ENCODE measurements around the gene TMEM214. TPM values are rescaled to one million over a fixed set of nuclear protein-coding genes. Genes with fewer than 3 reads are reported as not detected.

TMEM214 gene
- total and polyA plus RNA-seq, 12 donors: 24.7 to 53.4 (median 29.4) TPM

DNA sequence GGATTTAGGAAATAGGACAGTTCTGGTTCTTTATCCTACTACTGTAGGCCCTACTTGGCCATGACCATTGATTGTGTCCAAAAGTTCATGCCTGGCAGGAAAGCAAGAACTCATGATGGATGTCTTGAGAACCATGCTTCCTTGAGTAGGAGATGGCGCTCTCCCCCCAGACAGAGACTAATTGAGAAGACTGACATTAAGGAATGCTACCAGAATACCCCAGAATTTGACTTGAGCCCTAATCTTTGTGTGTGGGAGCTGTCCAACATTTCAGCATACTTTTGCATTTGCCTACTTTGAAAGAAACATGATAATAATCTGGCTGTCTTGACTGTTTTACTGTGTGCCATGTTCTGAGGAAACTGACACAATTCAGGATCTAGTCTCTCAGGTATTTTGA is 39.0 kb upstream of the TMEM214 start:
- intact Hi-C loops (cut with DNase I): no loop called here
- Histone ChIP-seq H3K27me3 (no peaks in the 10 kb centered on the region), H3K9me3 (no peaks in the 10 kb centered on the region), H3K27ac (no peak overlapping the region), H3K4me1 (peaks cover 0 to 4% (median 0%) of the 10 kb centered on the region in 9 donors), H3K36me3 (peaks cover 0 to 3% (median 0%) of the 10 kb centered on the region in 9 donors), H3K4me3 (no peak overlapping the region)
- WGBS, 2 donors: 86 to 87% methylated on average over 1 of the region's 1 CpG
- TF ChIP-seq, protein P1, sequence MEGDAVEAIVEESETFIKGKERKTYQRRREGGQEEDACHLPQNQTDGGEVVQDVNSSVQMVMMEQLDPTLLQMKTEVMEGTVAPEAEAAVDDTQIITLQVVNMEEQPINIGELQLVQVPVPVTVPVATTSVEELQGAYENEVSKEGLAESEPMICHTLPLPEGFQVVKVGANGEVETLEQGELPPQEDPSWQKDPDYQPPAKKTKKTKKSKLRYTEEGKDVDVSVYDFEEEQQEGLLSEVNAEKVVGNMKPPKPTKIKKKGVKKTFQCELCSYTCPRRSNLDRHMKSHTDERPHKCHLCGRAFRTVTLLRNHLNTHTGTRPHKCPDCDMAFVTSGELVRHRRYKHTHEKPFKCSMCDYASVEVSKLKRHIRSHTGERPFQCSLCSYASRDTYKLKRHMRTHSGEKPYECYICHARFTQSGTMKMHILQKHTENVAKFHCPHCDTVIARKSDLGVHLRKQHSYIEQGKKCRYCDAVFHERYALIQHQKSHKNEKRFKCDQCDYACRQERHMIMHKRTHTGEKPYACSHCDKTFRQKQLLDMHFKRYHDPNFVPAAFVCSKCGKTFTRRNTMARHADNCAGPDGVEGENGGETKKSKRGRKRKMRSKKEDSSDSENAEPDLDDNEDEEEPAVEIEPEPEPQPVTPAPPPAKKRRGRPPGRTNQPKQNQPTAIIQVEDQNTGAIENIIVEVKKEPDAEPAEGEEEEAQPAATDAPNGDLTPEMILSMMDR (IDR thresholded peaks at IDR 0.05): no peak
- DNase-seq (no peak), ATAC-seq (no peak)

- Histone ChIP-seq H3K9me3 (no peaks in the 10 kb centered on the region), H3K27ac (no peak overlapping the region), H3K4me1 (peaks cover 0 to 4% (median 0%) of the 10 kb centered on the region in 9 donors), H3K36me3 (peaks cover 0 to 3% (median 0%) of the 10 kb centered on the region in 9 donors), H3K27me3 (no peaks in the 10 kb centered on the region), H3K4me3 (no peak overlapping the region)
- intact Hi-C loops (cut with DNase I): no loop called here
- ATAC-seq (no peak), DNase-seq (no peak)
- 93 to 100% methylated on average over 1 of the region's 1 CpG for WGBS, 2 donors
- TF ChIP-seq, protein P1 (IDR thresholded peaks at IDR 0.05): no peak
Measured at GRCh38 chr2:26994983-26995382, 37.8 kb upstream of the TMEM214 start.

DNA sequence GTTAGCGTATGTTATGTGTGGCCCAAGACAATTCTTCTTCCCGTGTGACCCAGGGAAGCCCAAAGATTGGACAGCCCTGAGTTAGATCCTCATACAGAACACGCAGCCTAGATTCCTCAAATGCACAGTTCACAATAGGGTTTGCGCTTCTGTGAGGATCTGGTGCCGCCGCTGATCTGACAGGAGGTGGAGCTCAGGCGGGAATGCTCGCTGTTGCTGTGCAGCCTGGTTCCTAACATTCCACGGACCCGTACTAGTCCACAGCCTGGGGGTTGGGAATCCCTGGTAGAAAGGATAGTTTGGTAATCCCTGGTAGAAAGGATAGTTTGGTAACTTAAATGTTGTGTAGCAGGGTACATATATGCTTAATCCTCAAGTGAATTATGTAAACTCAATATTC is 35.4 kb upstream of the TMEM214 start:
- Histone ChIP-seq H3K4me3 (no peak overlapping the region), H3K27ac (no peak overlapping the region), H3K36me3 (peaks cover 0 to 3% (median 0%) of the 10 kb centered on the region in 9 donors), H3K27me3 (no peaks in the 10 kb centered on the region), H3K9me3 (no peaks in the 10 kb centered on the region), H3K4me1 (peaks cover 0 to 5% (median 0%) of the 10 kb centered on the region in 9 donors)
- 66 to 72% methylated on average over 10 of the region's 10 CpGs for WGBS, 2 donors
- TF ChIP-seq, protein P1 (IDR thresholded peaks at IDR 0.05): no peak
- intact Hi-C loops (cut with DNase I): no loop called here
- no peak for DNase-seq
- ATAC-seq: no peak

DNA sequence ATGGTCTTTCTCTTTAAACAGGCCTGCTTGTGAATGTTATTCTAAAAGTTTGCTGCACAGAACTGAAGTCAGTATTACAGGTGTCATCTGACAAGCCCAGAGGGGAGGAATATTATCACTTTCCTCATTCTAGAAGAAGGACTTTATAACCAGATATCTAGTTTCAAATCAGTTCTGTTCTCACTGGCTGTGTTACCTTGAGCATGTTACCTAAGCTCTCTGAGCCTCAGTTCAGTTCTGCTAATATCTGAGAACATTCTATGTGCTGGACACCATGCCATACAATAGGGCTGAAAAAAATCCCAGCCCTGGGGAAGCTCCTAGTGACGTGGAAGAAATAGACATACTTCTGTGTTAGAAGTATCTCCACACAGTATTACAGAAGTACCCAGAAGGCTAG is 34.4 kb upstream of the TMEM214 start:
- DNase-seq (no peak), ATAC-seq (no peak)
- no peaks in the 10 kb centered on the region for H3K9me3 ChIP-seq
- TF ChIP-seq, protein P1 (IDR thresholded peaks at IDR 0.05): no peak
- intact Hi-C loops (cut with DNase I): no loop called here
- H3K27me3 ChIP-seq: no peaks in the 10 kb centered on the region
- WGBS, 2 donors: 72 to 78% methylated on average over 1 of the region's 1 CpG
- H3K36me3 ChIP-seq: peaks cover 0 to 3% (median 0%) of the 10 kb centered on the region in 9 donors
- H3K4me1 ChIP-seq: peaks cover 0 to 5% (median 0%) of the 10 kb centered on the region in 9 donors
- H3K27ac ChIP-seq: no peak overlapping the region
- no peak overlapping the region for H3K4me3 ChIP-seq
